Astrocyte (in vitro differentiated cells and primary cell): ENCODE data around the gene SSB. TPM values are rescaled to one million over a fixed set of nuclear protein-coding genes. Genes with fewer than 3 reads are reported as not detected.

ENCODE experiments used
- DNase-seq: peaks from one replicate; pipeline ENCODE4 v3.0.0-alpha.2; 2010; ENCODE audit warnings: low read depth
- FAIRE-seq: peaks from 2 replicates; lab custom pipeline; 2011; peaks lifted over from hg19 to GRCh38; lab: Jason Lieb, UNC
- H2AFZ ChIP-seq: 2 replicates; pipeline ENCODE4 v1.6.0; 2012; ENCODE audit warnings: low read depth, low read length, inconsistent platforms
- H3K27ac ChIP-seq: 2 replicates; pipeline ENCODE4 v1.5.1; 2011; ENCODE audit warnings: low read depth, low read length, inconsistent platforms
- H3K27me3 ChIP-seq: 2 replicates; pipeline ENCODE4 v1.6.0; 2011; ENCODE audit warnings: low read length, inconsistent platforms; ENCODE audit not compliant: insufficient read depth
- H3K36me3 ChIP-seq: 2 replicates; pipeline ENCODE4 v1.5.1; 2011; ENCODE audit warnings: low read length, inconsistent platforms; ENCODE audit not compliant: insufficient read depth
- H3K4me1 ChIP-seq: 2 replicates; pipeline ENCODE4 v1.5.1; 2011; ENCODE audit warnings: low read length, inconsistent platforms; ENCODE audit not compliant: insufficient read depth
- H3K4me2 ChIP-seq: 2 replicates; pipeline ENCODE4 v1.6.0; 2012; ENCODE audit warnings: low read length, inconsistent platforms
- H3K4me3 ChIP-seq: 2 replicates; pipeline ENCODE4 v1.5.1; 2011; ENCODE audit warnings: low read depth, mild to moderate bottlenecking, low read length, inconsistent platforms; ENCODE audit not compliant: insufficient read depth
- H3K79me2 ChIP-seq: 2 replicates; pipeline ENCODE4 v1.6.0; 2012; ENCODE audit warnings: mild to moderate bottlenecking, low read length, inconsistent platforms; ENCODE audit not compliant: insufficient read depth
- H3K9ac ChIP-seq: 2 replicates; pipeline ENCODE4 v1.6.0; 2012; ENCODE audit warnings: mild to moderate bottlenecking, low read length, inconsistent platforms
- H3K9me3 ChIP-seq: 2 replicates; pipeline ENCODE4 v1.5.1; 2012; ENCODE audit warnings: low read depth, mild to moderate bottlenecking, low read length, inconsistent platforms; ENCODE audit not compliant: insufficient read depth
- H4K20me1 ChIP-seq: 2 replicates; pipeline ENCODE4 v1.6.0; 2012; ENCODE audit warnings: low read length, inconsistent platforms; ENCODE audit not compliant: insufficient read depth
- H3K27ac Mint-ChIP-seq: one replicate; pipeline ENCODE4 v1.8.0; 2021; ENCODE audit warnings: mild to moderate bottlenecking, mixed read lengths; ENCODE audit not compliant: unreplicated experiment
- H3K27me3 Mint-ChIP-seq: one replicate; pipeline ENCODE4 v1.8.0; 2021; ENCODE audit warnings: low read depth, mixed read lengths; ENCODE audit not compliant: unreplicated experiment
- H3K36me3 Mint-ChIP-seq: one replicate; pipeline ENCODE4 v1.8.0; 2021; ENCODE audit warnings: low read depth, mixed read lengths; ENCODE audit not compliant: unreplicated experiment
- H3K4me1 Mint-ChIP-seq: one replicate; pipeline ENCODE4 v1.8.0; 2021; ENCODE audit warnings: low read depth, mixed read lengths; ENCODE audit not compliant: unreplicated experiment
- H3K4me3 Mint-ChIP-seq: one replicate; pipeline ENCODE4 v1.8.0; 2021; ENCODE audit warnings: mild to moderate bottlenecking, moderate library complexity, mixed read lengths; ENCODE audit not compliant: unreplicated experiment
- H3K9me3 Mint-ChIP-seq: one replicate; pipeline ENCODE4 v1.8.0; 2021; ENCODE audit warnings: mild to moderate bottlenecking, mixed read lengths; ENCODE audit not compliant: unreplicated experiment
- EZH2 ChIP-seq: IDR thresholded peaks from 2 replicates; pipeline ENCODE4 v1.6.1; 2012; ENCODE audit warnings: mild to moderate bottlenecking, low read length, inconsistent platforms; ENCODE audit not compliant: insufficient read depth
- total RNA-seq: library from RNA; stranded (reverse); gene quantifications from 2 replicates; pipeline ENCODE4 v1.2.1, GENCODE V29; 2021
- TF ChIP-seq, protein P1 (sequence below): IDR thresholded peaks from 2 replicates; pipeline ENCODE4 v1.5.1; 2011; ENCODE audit warnings: low read depth, mild to moderate bottlenecking, inconsistent platforms, low read length, moderate library complexity; ENCODE audit not compliant: insufficient read depth

Gene SSB
- total RNA-seq, 1 donor from 2014 or later = 176 TPM

DNA sequence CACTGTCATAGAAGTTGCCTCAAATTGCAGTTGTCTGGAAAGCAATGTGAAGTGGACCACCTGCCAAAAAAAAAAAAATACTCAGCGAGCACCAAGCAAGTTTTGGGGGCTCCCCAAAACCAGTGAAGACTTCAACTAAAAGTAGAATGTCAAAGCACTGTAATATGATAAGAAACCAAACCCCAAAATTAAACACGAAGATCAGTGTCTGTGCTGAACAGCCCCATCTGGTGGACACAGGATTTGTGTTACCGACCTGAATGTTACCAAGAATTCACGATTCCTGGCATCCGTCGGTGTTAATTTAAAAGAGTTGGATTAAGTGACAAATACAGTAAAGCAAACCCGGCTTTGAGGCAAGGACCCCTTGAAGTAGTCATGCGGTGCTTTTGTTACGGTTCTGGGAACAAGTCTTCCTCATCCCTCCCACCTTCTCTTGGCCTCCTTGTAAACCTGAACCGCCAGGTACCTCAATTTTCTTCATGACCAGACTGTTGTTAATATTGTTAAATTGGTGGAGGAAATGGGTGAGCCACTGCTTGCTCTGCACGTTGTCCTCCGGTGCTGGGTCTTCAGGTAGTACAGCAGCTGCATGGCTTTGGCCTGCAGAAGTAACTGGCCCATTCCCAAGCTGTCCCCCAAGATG, 31.3 kb upstream of the SSB start:
- no peak for FAIRE-seq
- peak; percentile 26 for DNase-seq
- peaks cover 3% of the 10 kb centered on the region for H3K9me3 Mint-ChIP-seq

GRCh38 chr2:169768262-169768995, 30.2 kb upstream of the SSB start:
- TF ChIP-seq EZH2 = peak; percentile 78
- TF ChIP-seq, protein P1, sequence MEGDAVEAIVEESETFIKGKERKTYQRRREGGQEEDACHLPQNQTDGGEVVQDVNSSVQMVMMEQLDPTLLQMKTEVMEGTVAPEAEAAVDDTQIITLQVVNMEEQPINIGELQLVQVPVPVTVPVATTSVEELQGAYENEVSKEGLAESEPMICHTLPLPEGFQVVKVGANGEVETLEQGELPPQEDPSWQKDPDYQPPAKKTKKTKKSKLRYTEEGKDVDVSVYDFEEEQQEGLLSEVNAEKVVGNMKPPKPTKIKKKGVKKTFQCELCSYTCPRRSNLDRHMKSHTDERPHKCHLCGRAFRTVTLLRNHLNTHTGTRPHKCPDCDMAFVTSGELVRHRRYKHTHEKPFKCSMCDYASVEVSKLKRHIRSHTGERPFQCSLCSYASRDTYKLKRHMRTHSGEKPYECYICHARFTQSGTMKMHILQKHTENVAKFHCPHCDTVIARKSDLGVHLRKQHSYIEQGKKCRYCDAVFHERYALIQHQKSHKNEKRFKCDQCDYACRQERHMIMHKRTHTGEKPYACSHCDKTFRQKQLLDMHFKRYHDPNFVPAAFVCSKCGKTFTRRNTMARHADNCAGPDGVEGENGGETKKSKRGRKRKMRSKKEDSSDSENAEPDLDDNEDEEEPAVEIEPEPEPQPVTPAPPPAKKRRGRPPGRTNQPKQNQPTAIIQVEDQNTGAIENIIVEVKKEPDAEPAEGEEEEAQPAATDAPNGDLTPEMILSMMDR = no peak
- Histone ChIP-seq H3K9ac (no peak overlapping the region), H3K27me3 (peaks cover 6% of the 10 kb centered on the region), H3K9me3 (no peaks in the 10 kb centered on the region), H2AFZ (peak overlapping the region; percentile 37), H3K4me2 (peak overlapping the region; percentile 68), H3K4me3 (peak overlapping the region; percentile 20), H3K4me1 (peaks cover 2% of the 10 kb centered on the region), H3K27ac (no peak overlapping the region), H4K20me1 (no peaks in the 10 kb centered on the region), H3K79me2 (no peaks in the 10 kb centered on the region), H3K36me3 (no peaks in the 10 kb centered on the region)
- DNase-seq (no peak), FAIRE-seq (no peak)
- Mint-ChIP-seq H3K9me3 (no peaks in the 10 kb centered on the region), H3K27ac (no peak overlapping the region), H3K27me3 (no peaks in the 10 kb centered on the region), H3K4me3 (no peak overlapping the region), H3K36me3 (no peaks in the 10 kb centered on the region), H3K4me1 (no peaks in the 10 kb centered on the region)

More for the DNA sequence above, 31.3 kb upstream of the SSB start:
- no peaks in the 10 kb centered on the region for H3K36me3 Mint-ChIP-seq
- Histone ChIP-seq H3K79me2 (no peaks in the 10 kb centered on the region), H3K9me3 (no peaks in the 10 kb centered on the region), H3K27ac (no peak overlapping the region), H3K4me3 (no peak overlapping the region), H4K20me1 (no peaks in the 10 kb centered on the region), H3K9ac (no peak overlapping the region), H3K4me2 (no peak overlapping the region), H3K36me3 (no peaks in the 10 kb centered on the region), H3K27me3 (peaks cover 6% of the 10 kb centered on the region), H2AFZ (peak overlapping the region; percentile 19), H3K4me1 (peaks cover 2% of the 10 kb centered on the region)
- H3K4me3 Mint-ChIP-seq = no peak overlapping the region
- TF ChIP-seq, protein P1 = peak; percentile 75
- no peak for TF ChIP-seq EZH2
- no peaks in the 10 kb centered on the region for H3K27me3 Mint-ChIP-seq
- no peaks in the 10 kb centered on the region for H3K4me1 Mint-ChIP-seq
- H3K27ac Mint-ChIP-seq = no peak overlapping the region

DNA sequence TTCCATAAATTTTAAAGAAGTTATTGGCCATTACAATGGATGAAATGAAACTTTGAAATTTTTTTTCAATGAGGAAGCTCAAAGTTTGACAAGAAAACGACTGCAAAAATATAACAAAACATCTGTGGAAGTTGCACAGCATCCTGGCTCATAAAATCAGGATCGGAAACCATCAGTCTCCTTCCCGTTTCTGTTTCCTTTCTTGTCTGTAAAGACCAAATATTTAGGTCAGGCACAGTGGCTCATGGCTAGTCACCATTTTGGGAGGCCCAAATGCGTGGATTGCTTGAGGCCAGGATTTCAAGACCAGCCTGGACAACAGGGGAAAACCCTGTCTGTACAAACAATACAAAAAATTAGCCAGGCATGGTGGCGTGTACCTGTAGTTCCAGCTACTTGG, 27.6 kb upstream of the SSB start:
- no peak for FAIRE-seq
- H3K9ac ChIP-seq = no peak overlapping the region
- H3K4me1 ChIP-seq = peaks cover 10% of the 10 kb centered on the region
- DNase-seq = no peak
- TF ChIP-seq, protein P1 = no peak
- TF ChIP-seq EZH2 = no peak
- H3K27ac Mint-ChIP-seq = no peak overlapping the region
- no peak overlapping the region for H2AFZ ChIP-seq
- peaks cover 6% of the 10 kb centered on the region for H3K27me3 ChIP-seq
- no peaks in the 10 kb centered on the region for H3K36me3 Mint-ChIP-seq
- H3K4me3 Mint-ChIP-seq = no peak overlapping the region
- no peak overlapping the region for H3K27ac ChIP-seq
- H3K9me3 ChIP-seq = no peaks in the 10 kb centered on the region
- no peaks in the 10 kb centered on the region for H3K27me3 Mint-ChIP-seq
- no peaks in the 10 kb centered on the region for H4K20me1 ChIP-seq
- H3K4me1 Mint-ChIP-seq = peaks cover 3% of the 10 kb centered on the region
- no peaks in the 10 kb centered on the region for H3K36me3 ChIP-seq
- no peaks in the 10 kb centered on the region for H3K9me3 Mint-ChIP-seq
- H3K79me2 ChIP-seq = no peaks in the 10 kb centered on the region
- no peak overlapping the region for H3K4me3 ChIP-seq
- no peak overlapping the region for H3K4me2 ChIP-seq
